ENCODE data around the gene PCDHB12.

DNA sequence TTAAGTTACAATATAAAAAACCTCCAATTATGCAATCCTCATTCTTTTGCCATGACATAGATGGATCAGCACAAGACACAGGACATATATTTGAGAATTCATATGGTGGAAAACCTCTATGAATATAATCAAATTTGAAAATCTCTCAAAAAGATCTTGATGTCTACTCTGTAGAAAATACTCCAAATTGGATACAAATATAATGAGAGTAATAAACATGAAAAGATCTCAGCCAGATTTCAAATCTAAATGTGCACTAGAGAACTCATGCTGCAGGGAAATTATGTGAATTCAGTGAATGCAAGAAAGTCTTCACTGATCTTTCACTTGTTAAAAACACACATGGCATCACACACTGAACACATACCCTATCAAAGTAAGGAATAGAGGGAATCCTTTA, 50.4 kb downstream of the PCDHB12 start:
- TF ChIP-seq POLR2AphosphoS5 (IDR thresholded peaks at IDR 0.05), result no peak
- TF ChIP-seq, protein P1, sequence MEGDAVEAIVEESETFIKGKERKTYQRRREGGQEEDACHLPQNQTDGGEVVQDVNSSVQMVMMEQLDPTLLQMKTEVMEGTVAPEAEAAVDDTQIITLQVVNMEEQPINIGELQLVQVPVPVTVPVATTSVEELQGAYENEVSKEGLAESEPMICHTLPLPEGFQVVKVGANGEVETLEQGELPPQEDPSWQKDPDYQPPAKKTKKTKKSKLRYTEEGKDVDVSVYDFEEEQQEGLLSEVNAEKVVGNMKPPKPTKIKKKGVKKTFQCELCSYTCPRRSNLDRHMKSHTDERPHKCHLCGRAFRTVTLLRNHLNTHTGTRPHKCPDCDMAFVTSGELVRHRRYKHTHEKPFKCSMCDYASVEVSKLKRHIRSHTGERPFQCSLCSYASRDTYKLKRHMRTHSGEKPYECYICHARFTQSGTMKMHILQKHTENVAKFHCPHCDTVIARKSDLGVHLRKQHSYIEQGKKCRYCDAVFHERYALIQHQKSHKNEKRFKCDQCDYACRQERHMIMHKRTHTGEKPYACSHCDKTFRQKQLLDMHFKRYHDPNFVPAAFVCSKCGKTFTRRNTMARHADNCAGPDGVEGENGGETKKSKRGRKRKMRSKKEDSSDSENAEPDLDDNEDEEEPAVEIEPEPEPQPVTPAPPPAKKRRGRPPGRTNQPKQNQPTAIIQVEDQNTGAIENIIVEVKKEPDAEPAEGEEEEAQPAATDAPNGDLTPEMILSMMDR (IDR thresholded peaks at IDR 0.05; ENCODE audit: poor library complexity, severe bottlenecking), result no peak
- TF ChIP-seq, protein P2, sequence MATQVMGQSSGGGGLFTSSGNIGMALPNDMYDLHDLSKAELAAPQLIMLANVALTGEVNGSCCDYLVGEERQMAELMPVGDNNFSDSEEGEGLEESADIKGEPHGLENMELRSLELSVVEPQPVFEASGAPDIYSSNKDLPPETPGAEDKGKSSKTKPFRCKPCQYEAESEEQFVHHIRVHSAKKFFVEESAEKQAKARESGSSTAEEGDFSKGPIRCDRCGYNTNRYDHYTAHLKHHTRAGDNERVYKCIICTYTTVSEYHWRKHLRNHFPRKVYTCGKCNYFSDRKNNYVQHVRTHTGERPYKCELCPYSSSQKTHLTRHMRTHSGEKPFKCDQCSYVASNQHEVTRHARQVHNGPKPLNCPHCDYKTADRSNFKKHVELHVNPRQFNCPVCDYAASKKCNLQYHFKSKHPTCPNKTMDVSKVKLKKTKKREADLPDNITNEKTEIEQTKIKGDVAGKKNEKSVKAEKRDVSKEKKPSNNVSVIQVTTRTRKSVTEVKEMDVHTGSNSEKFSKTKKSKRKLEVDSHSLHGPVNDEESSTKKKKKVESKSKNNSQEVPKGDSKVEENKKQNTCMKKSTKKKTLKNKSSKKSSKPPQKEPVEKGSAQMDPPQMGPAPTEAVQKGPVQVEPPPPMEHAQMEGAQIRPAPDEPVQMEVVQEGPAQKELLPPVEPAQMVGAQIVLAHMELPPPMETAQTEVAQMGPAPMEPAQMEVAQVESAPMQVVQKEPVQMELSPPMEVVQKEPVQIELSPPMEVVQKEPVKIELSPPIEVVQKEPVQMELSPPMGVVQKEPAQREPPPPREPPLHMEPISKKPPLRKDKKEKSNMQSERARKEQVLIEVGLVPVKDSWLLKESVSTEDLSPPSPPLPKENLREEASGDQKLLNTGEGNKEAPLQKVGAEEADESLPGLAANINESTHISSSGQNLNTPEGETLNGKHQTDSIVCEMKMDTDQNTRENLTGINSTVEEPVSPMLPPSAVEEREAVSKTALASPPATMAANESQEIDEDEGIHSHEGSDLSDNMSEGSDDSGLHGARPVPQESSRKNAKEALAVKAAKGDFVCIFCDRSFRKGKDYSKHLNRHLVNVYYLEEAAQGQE (IDR thresholded peaks at IDR 0.05; ENCODE audit: borderline replicate concordance), result no peak
- TF ChIP-seq TAF1 (IDR thresholded peaks at IDR 0.05; ENCODE audit: low read depth), result no peak
- TF ChIP-seq EZH2 (IDR thresholded peaks at IDR 0.05; ENCODE audit: borderline replicate concordance, insufficient read depth, low read length, poor library complexity, severe bottlenecking), result no peak
- TF ChIP-seq SMC3 (conservative IDR thresholded peaks at IDR 0.05; ENCODE audit: poor library complexity), result no peak
- TF ChIP-seq RAD21 (conservative IDR thresholded peaks at IDR 0.05), result no peak
- TF ChIP-seq EP300 (conservative IDR thresholded peaks at IDR 0.05; ENCODE audit: poor library complexity, severe bottlenecking), result no peak
- no peak for TF ChIP-seq MXI1 (conservative IDR thresholded peaks at IDR 0.05; ENCODE audit: poor library complexity, severe bottlenecking)
